Vagina (tissue), 2 donors: ENCODE measurements around the gene NME9. TPM values are rescaled to one million over a fixed set of nuclear protein-coding genes. Genes with fewer than 3 reads are reported as not detected.

ENCODE experiments used
- DNase-seq, 2 donors: peaks; one replicate each; pipeline ENCODE4 v3.0.0-alpha.2; 2017; ENCODE audit errors: extremely low spot score in 2 of 2
- H3K27ac ChIP-seq: fragments of 200-600 bp; sonication (generic); one replicate; pipeline ENCODE4 v1.5.1; 2019
- H3K27me3 ChIP-seq: fragments of 200-600 bp; sonication (generic); one replicate; pipeline ENCODE4 v1.5.1; 2019
- H3K36me3 ChIP-seq, 2 donors: fragments of 200-600 bp; sonication (generic); one replicate each; pipeline ENCODE4 v1.5.1; 2017 to 2019
- H3K4me1 ChIP-seq: fragments of 200-600 bp; sonication (generic); one replicate; pipeline ENCODE4 v1.5.1; 2019
- H3K4me3 ChIP-seq, 2 donors: fragments of 200-600 bp; sonication (generic); 1 replicate in 1 of 2; 2 replicates in 1 of 2; pipeline ENCODE4 v1.5.1; 2016 to 2019
- H3K9me3 ChIP-seq: fragments of 200-600 bp; sonication (generic); one replicate; pipeline ENCODE4 v1.5.1; 2019
- CTCF ChIP-seq, 3 experiments: fragments of 450-650 bp in 2 of 3; fragments of 200-600 bp in 1 of 3; sonication (generic) in 1 of 3; IDR thresholded peaks; one replicate each; pipeline ENCODE4 v1.5.1; 2017 to 2019; ENCODE audit warnings: antibody characterized with exemption in 3 of 3, mild to moderate bottlenecking in 2 of 3, moderate library complexity in 2 of 3
- POLR2A ChIP-seq, 2 donors: fragments of 450-650 bp; IDR thresholded peaks; one replicate each; pipeline ENCODE4 v1.6.1; 2017; ENCODE audit warnings: antibody characterized with exemption in 2 of 2, mild to moderate bottlenecking in 2 of 2, moderate library complexity in 2 of 2
- POLR2AphosphoS5 ChIP-seq, 2 donors: sonication (generic); formaldehyde crosslinking; IDR thresholded peaks; one replicate each; pipeline ENCODE4 v1.9.0; 2017; ENCODE audit warnings: antibody characterized with exemption in 2 of 2, mild to moderate bottlenecking in 2 of 2, low read depth in 1 of 2; ENCODE audit not compliant: insufficient read depth in 1 of 2
- intact Hi-C: fragments of 100-400 bp; cut with DNase I; formaldehyde crosslinking; loops from one replicate; pipeline ENCODE4 v1.15.1; 2023
- total RNA-seq: library from RNA; depleted of rRNA; stranded (reverse); fragments of >200 nt; gene quantifications from one replicate; pipeline ENCODE4 v1.2.3, GENCODE V29; 2016

Gene NME9
- total RNA-seq, 1 donor from 2014 or later: not detected

DNA sequence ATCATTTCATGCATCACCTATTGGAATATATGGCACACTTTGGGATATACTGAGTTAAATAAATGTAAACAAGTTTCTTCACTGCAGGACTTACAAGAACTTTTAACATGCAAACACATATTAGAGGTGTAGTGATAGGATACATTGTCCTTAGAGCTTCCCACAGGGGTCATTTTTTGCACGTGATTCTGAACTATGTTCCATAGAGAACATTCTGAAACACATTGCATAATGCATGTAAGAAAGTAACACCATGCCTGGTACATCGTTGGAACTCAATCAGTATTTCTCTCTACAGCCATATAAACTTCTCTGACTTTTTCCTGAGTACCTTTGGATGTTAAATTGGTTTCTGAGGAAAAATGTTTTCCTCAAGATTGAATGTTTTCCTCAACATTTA is 47.0 kb upstream of the NME9 start:
- Histone ChIP-seq H3K27me3 (no peaks in the 10 kb centered on the region), H3K9me3 (no peaks in the 10 kb centered on the region), H3K4me1 (peaks cover 16% of the 10 kb centered on the region), H3K4me3 (no peak overlapping the region), H3K36me3 (no peaks in the 10 kb centered on the region), H3K27ac (no peak overlapping the region)
- no peak for TF ChIP-seq POLR2AphosphoS5 (IDR thresholded peaks at IDR 0.05; ENCODE audit: insufficient read depth in 1 of 2, low read depth in 1 of 2)
- TF ChIP-seq CTCF (IDR thresholded peaks at IDR 0.05): no peak
- TF ChIP-seq POLR2A (IDR thresholded peaks at IDR 0.05): no peak
- no peak for DNase-seq
- intact Hi-C loops: no loop called here

DNA sequence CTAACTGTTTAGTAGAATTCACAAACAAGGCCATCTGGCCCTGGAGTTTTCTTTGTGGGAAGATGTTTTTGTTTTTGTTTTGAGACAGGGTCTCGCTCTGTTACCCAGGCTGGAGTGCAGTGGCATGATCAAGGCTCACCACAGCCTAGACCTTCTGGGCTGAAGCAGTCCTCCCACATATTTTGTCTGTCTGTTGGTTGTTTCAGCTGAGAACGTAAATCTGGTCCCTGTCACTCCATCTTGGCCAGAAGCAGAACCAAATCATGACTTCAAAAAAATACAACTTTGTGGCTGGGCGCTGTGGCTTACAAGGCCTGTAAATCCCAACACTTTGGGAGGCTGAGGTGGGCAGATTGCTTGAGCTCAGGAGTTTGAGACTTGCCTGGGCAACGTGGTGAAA is 45.8 kb upstream of the NME9 start:
- Histone ChIP-seq H3K36me3 (no peaks in the 10 kb centered on the region), H3K4me3 (no peak overlapping the region), H3K9me3 (no peaks in the 10 kb centered on the region), H3K27me3 (no peaks in the 10 kb centered on the region), H3K4me1 (peaks cover 8% of the 10 kb centered on the region), H3K27ac (no peak overlapping the region)
- TF ChIP-seq POLR2A (IDR thresholded peaks at IDR 0.05) (no peak), POLR2AphosphoS5 (IDR thresholded peaks at IDR 0.05; ENCODE audit: insufficient read depth in 1 of 2, low read depth in 1 of 2) (no peak), CTCF (IDR thresholded peaks at IDR 0.05) (no peak)
- intact Hi-C loops: no loop called here
- no peak for DNase-seq

- Histone ChIP-seq H3K4me1 (peaks cover 8% of the 10 kb centered on the region), H3K4me3 (no peak overlapping the region), H3K27me3 (no peaks in the 10 kb centered on the region), H3K9me3 (no peaks in the 10 kb centered on the region), H3K36me3 (no peaks in the 10 kb centered on the region), H3K27ac (no peak overlapping the region)
- no peak for TF ChIP-seq POLR2AphosphoS5 (IDR thresholded peaks at IDR 0.05; ENCODE audit: insufficient read depth in 1 of 2, low read depth in 1 of 2)
- TF ChIP-seq POLR2A (IDR thresholded peaks at IDR 0.05): no peak
- no peak for TF ChIP-seq CTCF (IDR thresholded peaks at IDR 0.05)
- intact Hi-C loops: no loop called here
- no peak for DNase-seq
Observed at GRCh38 chr3:138374573-138375134, 45.0 kb upstream of the NME9 start.

- intact Hi-C loops: no loop called here
- no peaks in the 10 kb centered on the region for H3K27me3 ChIP-seq
- no peak overlapping the region for H3K27ac ChIP-seq
- no peak for TF ChIP-seq CTCF (IDR thresholded peaks at IDR 0.05)
- TF ChIP-seq POLR2A (IDR thresholded peaks at IDR 0.05): no peak
- TF ChIP-seq POLR2AphosphoS5 (IDR thresholded peaks at IDR 0.05; ENCODE audit: insufficient read depth in 1 of 2, low read depth in 1 of 2): no peak
- H3K4me1 ChIP-seq: peaks cover 8% of the 10 kb centered on the region
- DNase-seq: no peak
- H3K36me3 ChIP-seq: no peaks in the 10 kb centered on the region
- no peaks in the 10 kb centered on the region for H3K9me3 ChIP-seq
- no peak overlapping the region for H3K4me3 ChIP-seq
Observed at GRCh38 chr3:138373736-138374094, 44.1 kb upstream of the NME9 start.

- Histone ChIP-seq H3K4me1 (peaks cover 8% of the 10 kb centered on the region), H3K36me3 (no peaks in the 10 kb centered on the region), H3K9me3 (no peaks in the 10 kb centered on the region), H3K27ac (no peak overlapping the region), H3K4me3 (no peak overlapping the region), H3K27me3 (no peaks in the 10 kb centered on the region)
- no peak for TF ChIP-seq POLR2AphosphoS5 (IDR thresholded peaks at IDR 0.05; ENCODE audit: insufficient read depth in 1 of 2, low read depth in 1 of 2)
- no peak for TF ChIP-seq CTCF (IDR thresholded peaks at IDR 0.05)
- TF ChIP-seq POLR2A (IDR thresholded peaks at IDR 0.05): no peak
- no peak for DNase-seq
- intact Hi-C loops: no loop called here
Observed at GRCh38 chr3:138373087-138373735, 43.6 kb upstream of the NME9 start.
